NCI-H187 treated with DMSO at 0.1 percent for 48 hours (cell line): Measurements from ENCODE around the gene OTOR.

ENCODE experiments used
- DNase-seq: peaks from one replicate; lab custom pipeline; 2025; lab: John Stamatoyannopoulos, UW

The OTOR gene, protein sequence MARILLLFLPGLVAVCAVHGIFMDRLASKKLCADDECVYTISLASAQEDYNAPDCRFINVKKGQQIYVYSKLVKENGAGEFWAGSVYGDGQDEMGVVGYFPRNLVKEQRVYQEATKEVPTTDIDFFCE

DNA sequence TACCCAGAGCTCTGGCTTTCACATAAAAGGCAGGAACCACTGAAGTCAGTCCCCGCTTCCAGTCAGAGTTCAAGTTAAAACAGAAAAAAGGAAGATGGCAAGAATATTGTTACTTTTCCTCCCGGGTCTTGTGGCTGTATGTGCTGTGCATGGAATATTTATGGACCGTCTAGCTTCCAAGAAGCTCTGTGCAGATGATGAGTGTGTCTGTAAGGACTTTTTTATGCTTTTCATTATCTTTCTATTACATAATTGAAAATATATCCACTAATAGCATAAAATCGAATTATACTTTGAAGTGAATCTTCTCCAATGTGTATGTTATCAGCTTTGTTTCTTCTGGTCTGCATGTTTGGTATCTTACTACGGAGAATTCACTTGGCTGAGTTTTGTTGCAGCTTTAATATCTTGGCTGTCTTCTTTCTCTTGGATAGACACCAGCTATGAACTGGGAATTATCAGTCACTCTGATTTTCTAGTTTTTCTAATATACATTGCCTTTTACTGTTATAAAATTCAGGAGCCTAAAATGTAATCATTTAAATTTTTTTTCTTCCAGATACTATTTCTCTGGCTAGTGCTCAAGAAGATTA, at the start of gene OTOR:
Gene OTOR, plus strand, starts transcription at position 51 of the 593 bp plus-strand sequence. Its CDS starts 44 bp downstream, at position 95.
- no peak for DNase-seq

DNA sequence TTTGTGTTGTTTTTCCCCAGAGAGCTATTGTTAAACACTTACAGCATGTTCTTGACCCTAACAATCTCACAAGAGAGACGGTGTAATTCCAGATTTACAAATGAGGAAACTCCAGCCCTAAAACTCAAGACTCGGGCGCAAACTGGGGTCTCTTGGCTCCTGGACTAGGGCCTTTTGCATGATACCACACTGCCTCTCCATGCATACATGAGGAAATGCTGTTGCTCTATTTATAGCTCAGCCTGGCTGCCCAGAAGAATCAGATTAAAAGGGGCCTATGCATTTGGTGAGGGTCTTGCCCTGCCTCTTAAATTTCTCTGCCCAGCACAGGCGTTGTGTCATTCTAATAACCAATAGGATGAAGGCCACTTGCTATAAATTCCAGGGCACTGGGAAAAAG, 48.9 kb upstream of the OTOR start:
- DNase-seq = no peak

- no peak for DNase-seq
Observed at GRCh38 chr20:16701296-16701695, 46.9 kb upstream of the OTOR start.

GRCh38 chr20:16703570-16703969, 44.6 kb upstream of the OTOR start:
- no peak for DNase-seq

DNA sequence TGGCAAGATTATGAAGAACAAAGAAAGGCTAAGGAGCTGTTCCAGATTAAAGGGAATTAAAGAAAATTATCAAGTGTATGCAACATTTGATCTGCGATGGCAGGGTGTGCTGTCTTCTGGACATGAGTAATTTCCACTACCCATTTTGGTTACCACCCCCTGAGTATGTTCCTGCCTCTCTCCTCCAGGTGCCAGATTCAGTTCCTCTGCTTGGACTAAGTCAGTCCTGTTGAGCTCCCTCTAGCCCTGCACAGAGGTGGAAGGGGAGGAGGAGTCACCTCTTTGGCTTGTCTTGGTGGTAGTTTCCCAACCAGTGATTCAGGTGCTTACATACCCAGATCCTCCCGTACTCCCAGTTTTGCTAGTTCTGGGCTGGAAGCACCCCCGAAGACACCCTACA, 40.5 kb upstream of the OTOR start:
- no peak for DNase-seq

DNA sequence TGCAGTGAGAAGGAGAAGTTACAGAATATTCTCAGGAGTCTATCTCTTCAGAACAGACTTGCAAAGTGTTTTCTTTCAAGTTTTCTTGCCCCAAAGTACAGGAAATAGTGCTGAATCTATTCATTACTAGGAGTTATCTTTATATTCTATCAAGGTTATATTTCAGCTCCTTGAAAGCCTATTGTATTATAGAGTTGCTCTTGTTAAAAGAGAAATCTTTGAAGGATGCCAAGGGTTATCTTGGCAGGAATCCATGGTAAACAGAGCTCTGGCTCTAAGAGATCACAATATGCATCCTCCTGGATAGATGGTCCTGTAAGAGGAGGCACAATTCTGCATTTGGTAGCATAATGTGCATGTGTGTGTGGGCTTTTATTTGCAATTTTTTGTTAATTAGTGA, 39.6 kb upstream of the OTOR start:
- DNase-seq = no peak

DNA sequence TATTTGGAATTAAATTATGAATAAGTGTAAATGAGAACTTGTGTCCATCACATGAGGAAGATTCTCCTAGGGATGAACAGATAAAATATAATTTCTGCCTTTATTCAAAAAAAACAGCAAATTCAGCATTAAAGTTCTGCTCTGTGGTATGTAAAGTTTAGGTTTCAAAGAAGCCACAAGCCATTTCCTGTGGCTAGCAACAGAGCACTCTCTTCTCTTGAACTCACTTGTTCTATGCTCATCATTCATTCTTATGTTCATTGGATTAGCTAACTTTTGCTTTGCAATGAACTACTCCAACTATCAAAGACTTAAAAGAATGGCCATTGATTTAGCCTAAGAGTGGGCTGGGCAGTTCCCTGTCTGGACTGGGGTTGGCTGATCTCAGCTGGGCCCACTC, 39.1 kb upstream of the OTOR start:
- no peak for DNase-seq

DNA sequence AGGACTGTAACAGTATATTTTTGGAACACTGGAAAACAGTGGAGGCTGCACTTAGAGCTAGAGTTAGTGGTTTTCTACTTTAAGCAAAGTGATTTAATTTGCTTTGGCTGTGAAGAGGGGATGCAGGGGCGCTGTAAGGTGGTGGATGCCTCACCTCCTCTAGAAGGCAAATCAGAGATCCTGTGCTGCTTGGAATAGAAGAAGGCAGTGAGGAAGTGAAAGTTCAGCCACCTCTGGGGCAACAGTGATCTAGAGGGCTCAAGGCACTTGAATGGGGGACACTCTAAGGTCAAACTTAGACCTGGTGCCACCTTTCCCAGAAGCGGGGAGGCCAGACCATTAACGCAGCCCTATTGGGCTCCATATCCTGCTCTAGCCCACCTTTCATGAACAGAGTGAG, 37.4 kb upstream of the OTOR start:
- no peak for DNase-seq

DNA sequence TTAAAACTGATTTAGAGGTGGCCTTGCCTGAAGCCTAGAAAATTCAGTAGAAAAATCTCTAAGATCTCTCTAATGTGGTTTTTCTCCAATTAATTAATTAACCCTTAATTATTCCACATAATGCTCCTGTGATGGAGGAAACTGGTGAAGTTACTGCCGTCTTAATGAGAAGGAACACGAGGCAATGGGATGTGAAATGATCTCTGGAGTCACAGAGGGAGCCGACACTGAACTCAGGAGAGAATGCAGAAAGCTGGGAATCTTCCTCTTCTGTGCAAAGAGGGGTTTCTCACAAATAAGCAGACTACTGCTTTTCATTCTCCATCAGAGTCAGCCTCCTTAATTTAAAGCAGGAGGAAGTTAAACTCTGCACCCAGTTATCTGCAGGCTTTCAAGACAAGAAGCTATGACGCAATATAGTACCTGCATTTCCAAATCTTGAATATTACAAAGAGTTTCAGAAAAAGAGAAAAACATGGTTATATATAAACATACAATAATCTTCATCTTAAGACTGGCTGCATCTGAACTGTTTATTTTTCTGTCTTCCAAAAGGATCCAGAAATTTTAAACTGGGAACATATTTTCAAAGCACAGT, 36.4 kb upstream of the OTOR start:
- DNase-seq = no peak

DNA sequence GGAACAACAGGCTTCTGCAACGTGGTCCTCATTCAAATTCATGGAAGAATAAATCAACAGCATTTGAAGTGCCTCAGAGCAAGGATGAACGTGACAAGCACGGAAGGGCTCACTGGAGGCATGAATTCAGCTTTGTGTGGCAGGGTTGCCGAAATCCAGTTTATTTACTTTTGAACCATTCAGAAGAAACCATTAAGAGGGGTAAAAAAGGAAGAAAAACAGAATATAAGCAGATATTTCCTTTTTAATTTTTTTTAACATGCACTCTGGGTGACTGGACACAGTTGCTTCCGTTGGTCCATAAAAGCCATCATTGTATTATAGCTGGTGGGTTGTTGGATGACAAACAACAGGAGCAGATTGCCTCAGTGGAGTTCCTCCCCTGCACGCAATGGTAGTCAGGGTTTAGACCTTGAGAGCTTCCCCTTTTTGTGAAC, 35.6 kb upstream of the OTOR start:
- no peak for DNase-seq

DNA sequence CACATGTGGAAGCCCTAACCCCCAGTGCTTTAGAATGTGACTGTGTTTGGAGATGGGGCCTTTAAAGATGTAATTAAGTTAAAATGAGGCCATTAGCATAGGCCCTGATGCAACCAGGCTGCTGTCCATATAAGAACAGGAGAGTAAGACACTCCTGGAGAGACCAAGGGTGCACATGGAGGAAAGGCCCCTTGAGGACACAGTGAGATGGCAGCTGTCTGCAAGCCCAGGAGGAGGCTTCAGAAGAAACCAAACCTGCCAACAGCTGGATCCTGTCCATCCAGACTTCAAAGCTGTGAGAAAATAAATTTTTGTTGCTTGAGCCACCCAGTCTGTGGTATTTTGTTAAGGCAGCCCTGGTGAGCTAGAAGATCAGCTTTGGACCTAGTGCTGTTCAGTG, 35.1 kb upstream of the OTOR start:
- DNase-seq = no peak

GRCh38 chr20:16714242-16714641, 33.9 kb upstream of the OTOR start:
- no peak for DNase-seq

DNA sequence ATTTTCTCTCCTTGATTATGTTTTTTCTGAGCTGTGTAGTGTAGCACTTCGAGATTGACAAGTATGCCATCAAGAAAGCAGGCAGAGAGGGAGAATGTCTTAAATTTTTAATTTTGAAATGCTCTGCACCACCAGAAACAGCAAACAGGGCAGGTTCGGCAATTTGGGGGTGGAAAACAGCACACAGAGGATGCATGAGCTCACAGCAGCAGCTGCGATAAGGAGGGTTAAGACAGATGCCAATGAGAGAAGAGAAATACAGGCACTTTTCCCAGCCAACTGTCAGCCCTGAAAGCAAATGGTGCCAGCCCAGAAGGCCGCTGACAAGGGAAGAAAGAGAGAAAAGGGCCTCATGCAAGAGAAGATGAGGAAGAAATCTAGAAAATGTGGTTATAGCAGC, 33.4 kb upstream of the OTOR start:
- DNase-seq = no peak

DNA sequence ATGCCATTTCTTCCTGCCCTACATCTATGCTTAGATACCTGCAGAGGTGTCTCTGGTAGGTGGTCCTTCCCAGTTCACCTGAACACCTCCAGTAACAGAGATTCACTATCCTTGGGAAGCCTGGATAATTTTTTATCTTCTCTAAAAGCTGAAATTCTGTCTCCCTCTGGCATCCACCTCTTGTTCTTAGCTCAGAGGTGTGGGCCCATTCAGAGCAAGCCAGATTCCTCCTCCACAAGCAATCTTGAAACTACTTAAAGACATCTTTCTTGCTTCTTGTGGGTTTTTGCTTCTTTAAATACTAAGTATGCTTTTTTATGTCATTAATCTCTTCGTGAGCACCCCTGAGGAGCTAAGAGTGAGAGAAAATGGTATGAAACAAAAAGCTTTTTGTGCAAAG, 28.7 kb upstream of the OTOR start:
- DNase-seq = no peak

GRCh38 chr20:16729080-16729479, 19.1 kb upstream of the OTOR start:
- DNase-seq = no peak

DNA sequence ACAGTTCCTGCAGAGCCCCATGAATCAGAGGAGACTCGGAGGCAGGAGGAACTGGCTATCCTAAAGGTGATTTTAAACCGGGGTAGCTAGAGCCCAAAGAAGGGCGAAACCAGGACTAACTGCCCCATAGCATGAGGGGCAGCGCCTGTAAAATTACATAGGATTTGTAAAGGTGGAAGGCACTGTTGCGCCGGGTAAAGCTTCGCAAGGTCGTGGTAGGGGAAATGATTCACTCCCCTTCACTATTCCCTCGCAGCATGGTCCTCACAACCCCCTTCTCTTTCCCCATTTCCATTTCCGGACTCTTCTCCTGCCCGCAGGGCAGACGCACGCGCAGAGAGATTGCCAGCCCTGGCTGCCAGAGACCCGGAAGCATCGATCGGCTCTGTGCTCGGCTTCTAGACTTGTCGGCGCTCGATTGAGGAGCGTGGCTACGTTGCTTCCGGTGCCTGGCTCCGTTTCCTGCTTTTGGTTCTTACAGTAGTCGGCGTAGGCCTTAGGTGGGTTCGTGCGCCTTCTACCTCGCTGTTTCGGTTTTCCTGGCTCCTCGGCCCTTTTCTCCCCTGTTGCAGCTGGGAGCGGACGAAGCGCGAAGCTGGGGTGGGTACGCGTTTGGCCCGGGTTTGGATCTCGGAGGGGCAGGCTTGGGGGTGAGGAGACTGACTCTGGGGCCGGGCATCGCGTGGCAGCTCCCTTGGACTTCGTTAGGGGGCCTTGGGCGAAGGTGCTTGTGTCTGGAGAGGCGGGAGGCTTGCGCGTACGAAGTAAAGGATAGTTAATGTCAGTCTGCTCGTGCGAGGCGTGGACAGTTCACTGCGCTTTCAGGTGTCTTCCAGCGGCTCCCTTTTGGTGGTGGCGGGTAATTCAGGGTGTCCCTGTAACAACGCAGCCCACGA, 18.3 kb upstream of the OTOR start, which contains the start of gene SNRPB2:
Gene SNRPB2, plus strand, starts transcription at position 462 of the 896 bp plus-strand sequence. CDS start 1,677 bp downstream, outside the sequence.
- DNase-seq = peak; percentile 60

DNA sequence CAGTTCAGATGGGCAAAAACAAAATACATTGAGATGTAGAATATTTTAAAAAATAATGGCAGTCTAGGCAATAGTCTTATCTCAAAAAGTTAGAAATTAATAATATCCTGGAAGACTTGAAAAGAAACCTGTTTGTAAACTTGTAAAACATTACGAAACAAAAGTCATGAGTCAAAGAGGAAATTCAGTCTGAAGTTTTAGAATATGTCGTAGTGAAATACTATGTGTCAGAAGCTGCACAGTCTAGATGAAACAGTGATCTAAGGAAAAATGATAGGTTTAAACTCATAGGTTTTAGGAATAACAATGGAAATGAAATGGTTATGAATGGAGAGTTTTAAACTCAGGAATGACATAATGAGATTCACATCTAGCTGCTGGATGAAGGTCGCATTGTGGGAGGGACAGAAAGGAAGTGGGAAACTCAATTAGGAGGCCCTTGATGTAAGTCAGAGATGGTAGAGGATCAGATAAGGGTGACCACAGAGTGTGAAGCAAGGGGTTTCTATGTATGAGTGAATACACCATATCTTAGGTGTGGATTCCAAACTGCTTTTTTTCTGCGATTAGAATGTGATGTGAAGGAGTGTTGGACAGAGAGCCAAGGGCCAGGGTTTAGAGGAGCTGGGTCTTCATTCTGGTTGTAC, 15.5 kb upstream of the OTOR start:
- DNase-seq = no peak

DNA sequence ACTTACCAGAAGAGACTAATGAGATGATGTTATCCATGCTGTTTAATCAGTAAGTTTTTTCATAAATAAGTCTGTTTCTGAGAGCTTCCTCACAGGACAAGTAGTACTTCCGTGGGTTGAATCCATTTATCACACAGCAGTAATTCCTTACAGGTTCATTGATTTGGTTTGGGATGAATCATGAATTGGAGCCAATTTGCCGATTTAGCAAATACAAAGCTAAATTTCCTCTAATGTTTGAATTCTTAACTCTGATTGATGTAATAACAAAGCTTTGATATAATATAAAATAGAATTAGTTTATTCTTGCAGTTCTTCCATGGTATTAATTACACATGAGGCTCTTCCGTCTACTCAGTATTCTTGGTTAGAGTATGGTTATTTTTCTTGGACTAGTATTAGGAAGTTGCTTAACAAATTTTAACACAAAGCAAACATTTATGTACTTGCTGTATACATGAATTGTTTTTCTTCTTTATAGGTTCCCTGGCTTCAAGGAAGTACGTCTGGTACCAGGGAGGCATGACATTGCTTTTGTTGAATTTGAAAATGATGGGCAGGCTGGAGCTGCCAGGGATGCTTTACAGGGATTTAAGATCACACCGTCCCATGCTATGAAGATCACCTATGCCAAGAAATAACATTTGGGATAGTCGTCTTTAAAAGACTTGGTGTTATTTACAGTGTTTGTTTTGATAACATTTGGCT, 7.6 kb upstream of the OTOR start:
- DNase-seq = no peak

GRCh38 chr20:16744178-16744807, 3.9 kb upstream of the OTOR start:
- no peak for DNase-seq

DNA sequence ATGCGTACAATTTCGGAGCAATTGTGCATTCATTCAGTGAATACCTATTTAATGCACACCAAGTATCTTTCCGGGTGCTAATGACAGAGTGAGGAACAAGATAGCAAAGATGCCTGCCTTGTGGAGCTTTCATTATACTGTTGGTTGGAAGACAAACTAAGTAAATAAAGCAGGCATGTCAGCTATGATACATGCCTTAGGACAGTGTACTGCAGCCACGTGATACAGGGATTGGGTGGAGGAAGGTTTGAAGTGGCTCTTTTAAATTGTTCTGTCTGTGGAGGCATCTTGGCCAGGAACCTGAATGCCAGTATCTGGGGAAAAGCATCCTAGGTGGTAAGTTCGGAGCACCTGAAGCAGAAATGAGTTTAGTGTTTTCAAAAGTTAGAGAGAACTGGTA, 3.0 kb upstream of the OTOR start:
- no peak for DNase-seq

GRCh38 chr20:16747291-16747811, 807 bp upstream of the OTOR start:
- no peak for DNase-seq
